Heart right ventricle (tissue), 16 donors: Measurements from ENCODE around the gene RAD18. TPM values are rescaled to one million over a fixed set of nuclear protein-coding genes. Genes with fewer than 3 reads are reported as not detected.

Source experiments
- ATAC-seq, 8 donors: fragments of 200-7000 bp; cut with Tn5 transposase; one replicate each; pipeline ENCODE4 v1.9.1; 2020; ENCODE audit warnings: mild to moderate bottlenecking in 8 of 8, moderate library complexity in 8 of 8, moderate number of reproducible peaks in 1 of 8
- DNase-seq, 2 donors: peaks; one replicate each; pipeline ENCODE4 v3.0.0-alpha.2; 2020
- H3K27ac ChIP-seq, 10 donors: fragments of 200-600 bp; sonication (generic) in 2 of 10; one replicate each; pipeline versions ENCODE4 v1.5.0 to v1.8.0; 2020 to 2022; ENCODE audit warnings: mild to moderate bottlenecking in 3 of 10
- H3K27me3 ChIP-seq, 7 donors: fragments of 200-600 bp; one replicate each; pipeline ENCODE4 v1.8.0; 2021 to 2022; ENCODE audit warnings: mild to moderate bottlenecking in 2 of 7
- H3K36me3 ChIP-seq, 9 donors: fragments of 200-600 bp; sonication (generic) in 1 of 9; one replicate each; pipeline versions ENCODE4 v1.5.0 to v1.8.0; 2020 to 2022; ENCODE audit warnings: mild to moderate bottlenecking in 2 of 9
- H3K4me1 ChIP-seq, 9 donors: fragments of 200-600 bp; sonication (generic) in 1 of 9; one replicate each; pipeline versions ENCODE4 v1.5.0 to v1.8.0; 2020 to 2022; ENCODE audit warnings: mild to moderate bottlenecking in 4 of 9
- H3K4me3 ChIP-seq, 10 donors: fragments of 200-600 bp; sonication (generic) in 2 of 10; one replicate each; pipeline versions ENCODE4 v1.5.0 to v1.8.0; 2020 to 2022; ENCODE audit warnings: mild to moderate bottlenecking in 7 of 10, moderate library complexity in 2 of 10
- H3K9me3 ChIP-seq, 11 donors: fragments of 200-600 bp in 10 of 11; sonication (generic) in 2 of 11; one replicate each; pipeline versions ENCODE4 v1.5.0 to v1.8.0; 2013 to 2022; ENCODE audit warnings: mild to moderate bottlenecking in 2 of 11, control low read depth in 1 of 11, moderate library complexity in 1 of 11
- CTCF ChIP-seq, 9 donors: fragments of 200-600 bp; sonication (generic) in 2 of 9; IDR thresholded peaks; one replicate each; pipeline versions ENCODE4 v1.5.0 to v1.8.0; 2021 to 2022; ENCODE audit warnings: antibody characterized with exemption in 9 of 9, mild to moderate bottlenecking in 5 of 9, moderate library complexity in 1 of 9
- WGBS, 2 donors: extraction: QIAGEN DNeasy Blood & Tissue Kit; methylation state at CpG; one replicate each; pipeline ENCODE4 v1.1.7; 2013; ENCODE audit warnings: inconsistent platforms in 1 of 2; 5-methylcytosine and 5-hydroxymethylcytosine counted together
- intact Hi-C, 10 donors: fragments of 100-400 bp; cut with DNase I; formaldehyde crosslinking; loops; one replicate each; pipeline versions ENCODE4 v1.11.1 to v1.14.2; 2022
- polyA plus RNA-seq, 2 donors: library from polyadenylated mRNA; stranded (reverse); fragments of 200-250 nt; gene quantifications; one replicate each; pipeline ENCODE4 v1.2.3, GENCODE V29; 2013
- total RNA-seq, 10 donors: library from RNA; stranded (reverse); fragmentation: NEBNext Ultra II Directional in 3 of 10; extraction: Animal tissue kit (Norgen Biotek cat#: 25700) in 3 of 10; gene quantifications; one replicate each; pipeline versions ENCODE4 v1.2.1 to v1.2.4, GENCODE V29; 2021 to 2023
- donor health status: Arrhythmogenic right ventricular cardiomyopathy.
- donor health status: ischemic (EF 13 %, LVEDD 7.1; RV severe dilation, severe dysfunction).
- donor health status: healthy with polysubstance abuse.
- donor health status: DM: no; HTN: yes; CAD: no.
- donor health status: DM: no; HTN: no; CAD: no.
- donor health status: ischemic (EF 25% LVEDD 6.9; RV normal size, moderate dysfunction).
- donor health status: ischemic (EF 25% LVEDD 5.7; RV mildly dilated, moderate dysfunction).
- donor health status: healthy.
- donor health status: DM: yes; HTN: yes; CAD: no.
- donor health status: Ischemic cardiomyopathy.
- donor health status: ischemic (EF 35%, LVEDD 5.7; RV mildly dilated, moderate dysfunction).
- donor health status: nonischemic (EF 11% LVEDD 7.7; RV severe dilation, severe dysfunction).
- donor health status: DM: yes; HTN: yes; CAD: no.
- donor health status: PGD.
- donor health status: ischemic (EF 29% LVEDD 5.4; RV normal size, mild dysfunction).
- donor health status: nonischemic (EF 23%, LVEDD 6.1; RV moderate dilation, normal function).

RAD18 gene
- total and polyA plus RNA-seq, 12 donors = 0.97 to 4.6 (median 2.8) TPM

- no peak overlapping the region for H3K27ac ChIP-seq
- intact Hi-C loops = no loop called here
- no peak overlapping the region for H3K4me3 ChIP-seq
- peaks cover 0 to 5% (median 0%) of the 10 kb centered on the region in 9 donors for H3K4me1 ChIP-seq
- DNase-seq = no peak
- no peaks in the 10 kb centered on the region for H3K27me3 ChIP-seq
- no peak for ATAC-seq
- H3K36me3 ChIP-seq = peaks cover 0 to 23% (median 0%) of the 10 kb centered on the region in 9 donors
- no peak for TF ChIP-seq CTCF (IDR thresholded peaks at IDR 0.05)
- 71 to 84% methylated on average over 4 of the region's 4 CpGs for WGBS, 2 donors
- peaks cover 0 to 9% (median 0%) of the 10 kb centered on the region in 11 donors for H3K9me3 ChIP-seq
Observed at GRCh38 chr3:8886546-8886945, 76.7 kb downstream of the RAD18 start.

- Histone ChIP-seq H3K9me3 (peaks cover 0 to 9% (median 0%) of the 10 kb centered on the region in 11 donors), H3K4me1 (peaks cover 0 to 5% (median 0%) of the 10 kb centered on the region in 9 donors), H3K27ac (no peak overlapping the region), H3K4me3 (no peak overlapping the region), H3K36me3 (peaks cover 0 to 25% (median 0%) of the 10 kb centered on the region in 9 donors), H3K27me3 (no peaks in the 10 kb centered on the region)
- TF ChIP-seq CTCF (IDR thresholded peaks at IDR 0.05) = no peak
- DNase-seq (no peak), ATAC-seq (no peak)
- intact Hi-C loops = no loop called here
Observed at GRCh38 chr3:8885536-8886316, 77.5 kb downstream of the RAD18 start.

- 65 to 81% methylated on average over 1 of the region's 1 CpG for WGBS, 2 donors
- no peak for TF ChIP-seq CTCF (IDR thresholded peaks at IDR 0.05)
- H3K27ac ChIP-seq = no peak overlapping the region
- no peak for ATAC-seq
- DNase-seq = no peak
- no peaks in the 10 kb centered on the region for H3K27me3 ChIP-seq
- H3K36me3 ChIP-seq = peaks cover 0 to 25% (median 0%) of the 10 kb centered on the region in 9 donors
- peaks cover 0 to 5% (median 0%) of the 10 kb centered on the region in 9 donors for H3K4me1 ChIP-seq
- H3K9me3 ChIP-seq = peaks cover 0 to 9% (median 0%) of the 10 kb centered on the region in 11 donors
- H3K4me3 ChIP-seq = no peak overlapping the region
- intact Hi-C loops = no loop called here
Observed at GRCh38 chr3:8884630-8885290, 78.5 kb downstream of the RAD18 start.

GRCh38 chr3:8882642-8883041, 80.6 kb downstream of the RAD18 start:
- intact Hi-C loops = no loop called here
- Histone ChIP-seq H3K4me3 (no peak overlapping the region), H3K36me3 (peaks cover 0 to 20% (median 0%) of the 10 kb centered on the region in 9 donors), H3K27ac (no peak overlapping the region), H3K4me1 (peaks cover 0 to 3% (median 0%) of the 10 kb centered on the region in 9 donors), H3K9me3 (peaks cover 0 to 9% (median 0%) of the 10 kb centered on the region in 11 donors), H3K27me3 (no peaks in the 10 kb centered on the region)
- DNase-seq = no peak
- no peak for ATAC-seq
- no peak for TF ChIP-seq CTCF (IDR thresholded peaks at IDR 0.05)
- 97% methylated on average over 3 of the region's 3 CpGs for WGBS, 2 donors
